Natural killer cell (primary cell): ENCODE results near the gene NME7. TPM values are rescaled to one million over a fixed set of nuclear protein-coding genes. Genes with fewer than 3 reads are reported as not detected.
"Not testable (repeated sequence)": the region's sequence is repeated elsewhere in the genome, so short reads cannot be mapped to it uniquely, and the experiment has no call there.

Experiments used
- ATAC-seq, 3 donors: fragments of 150-1000 bp in 2 of 3; fragments of 200-7000 bp in 1 of 3; cut with Tn5 transposase; 1 replicate in 1 of 3; 2 replicates in 2 of 3; pipeline ENCODE4 v1.10.0; 2021; ENCODE audit warnings: mild to moderate bottlenecking in 2 of 3, moderate library complexity in 2 of 3
- DNase-seq, 2 donors: peaks; one replicate each; pipeline versions ENCODE4 v3.0.0 to v3.0.0-alpha.2; 2013 to 2021; ENCODE audit warnings: mixed read lengths in 1 of 2
- H3K27ac ChIP-seq: one replicate; pipeline ENCODE4 v1.5.1; 2013; ENCODE audit warnings: mild to moderate bottlenecking, low read length
- H3K27me3 ChIP-seq: one replicate; pipeline ENCODE4 v1.6.1; 2013; ENCODE audit warnings: low read length; ENCODE audit not compliant: control insufficient read depth, insufficient read depth
- H3K36me3 ChIP-seq: one replicate; pipeline ENCODE4 v1.6.1; 2013; ENCODE audit warnings: low read length; ENCODE audit not compliant: control insufficient read depth, insufficient read depth
- H3K4me1 ChIP-seq: one replicate; pipeline ENCODE4 v1.6.1; 2013; ENCODE audit warnings: low read length; ENCODE audit not compliant: control insufficient read depth, insufficient read depth
- H3K4me3 ChIP-seq: one replicate; pipeline ENCODE4 v1.5.1; 2013; ENCODE audit warnings: low read length
- H3K9me3 ChIP-seq: one replicate; pipeline ENCODE4 v1.6.1; 2013; ENCODE audit warnings: low read length; ENCODE audit not compliant: control insufficient read depth, insufficient read depth
- H3K27ac Mint-ChIP-seq, 2 donors: one replicate each; pipeline ENCODE4 v1.8.0; 2022; ENCODE audit warnings: mild to moderate bottlenecking in 2 of 2, mixed read lengths in 2 of 2, moderate library complexity in 1 of 2
- H3K27me3 Mint-ChIP-seq, 2 donors: one replicate each; pipeline ENCODE4 v1.8.0; 2022; ENCODE audit warnings: low read depth in 2 of 2, mixed read lengths in 2 of 2
- H3K36me3 Mint-ChIP-seq: one replicate; pipeline ENCODE4 v1.8.0; 2022; ENCODE audit warnings: mixed read lengths
- H3K4me1 Mint-ChIP-seq, 2 donors: one replicate each; pipeline ENCODE4 v1.8.0; 2022; ENCODE audit warnings: mixed read lengths in 2 of 2
- H3K4me3 Mint-ChIP-seq: one replicate; pipeline ENCODE4 v1.8.0; 2022; ENCODE audit warnings: mild to moderate bottlenecking, moderate library complexity, mixed read lengths
- H3K9me3 Mint-ChIP-seq, 2 donors: one replicate each; pipeline ENCODE4 v1.8.0; 2022; ENCODE audit warnings: mixed read lengths in 2 of 2
- CTCF ChIP-seq: fragments of 200-600 bp; IDR thresholded peaks from one replicate; pipeline ENCODE4 v1.8.0; 2022; ENCODE audit warnings: antibody characterized with exemption
- WGBS: methylation state at CpG from one replicate; pipeline ENCODE4 v1.1.7; 2013; ENCODE audit warnings: missing lambda C conversion rate; ENCODE audit not compliant: insufficient coverage; 5-methylcytosine and 5-hydroxymethylcytosine counted together
- intact Hi-C: fragments of 100-400 bp; cut with micrococcal nuclease; formaldehyde crosslinking; loops from one replicate; pipeline ENCODE4 v1.14.2; 2022
- total RNA-seq, 4 donors: library from RNA; stranded (reverse); fragments of 120-200 nt in 1 of 4; gene quantifications; one replicate each; pipeline versions ENCODE4 v1.2.3 to v1.2.4, GENCODE V29; 2013 to 2022

Gene NME7
- total RNA-seq, 3 donors from 2014 or later (not counting 1 experiment from before 2014, with no cell fraction given), result 5.2 to 9.9 (median 9.8) TPM

- no peak for TF ChIP-seq CTCF
- Histone ChIP-seq H3K9me3 (no peaks in the 10 kb centered on the region), H3K27me3 (no peaks in the 10 kb centered on the region), H3K4me1 (no peaks in the 10 kb centered on the region), H3K36me3 (no peaks in the 10 kb centered on the region), H3K4me3 (no peak overlapping the region), H3K27ac (no peak overlapping the region)
- 100% methylated on average over 1 of the region's 1 CpG for WGBS
- peaks cover 13% of the 10 kb centered on the region for H3K36me3 Mint-ChIP-seq
- H3K9me3 Mint-ChIP-seq, result peaks cover 2 to 3% of the 10 kb centered on the region in 2 donors
- no peak overlapping the region for H3K4me3 Mint-ChIP-seq
- H3K27ac Mint-ChIP-seq, result no peak overlapping the region
- intact Hi-C loops, result no loop called here
- no peak for ATAC-seq
- DNase-seq, result no peak
- no peaks in the 10 kb centered on the region for H3K27me3 Mint-ChIP-seq
- H3K4me1 Mint-ChIP-seq, result no peaks in the 10 kb centered on the region
Observed at GRCh38 chr1:169289016-169289415, 78.6 kb downstream of the NME7 start.

- Mint-ChIP-seq H3K27me3 (no peaks in the 10 kb centered on the region), H3K4me1 (no peaks in the 10 kb centered on the region), H3K9me3 (peaks cover 8 to 9% of the 10 kb centered on the region in 2 donors), H3K36me3 (peaks cover 23% of the 10 kb centered on the region), H3K27ac (no peak overlapping the region), H3K4me3 (no peak overlapping the region)
- H3K27me3 ChIP-seq, result no peaks in the 10 kb centered on the region
- ATAC-seq (no peak), DNase-seq (no peak)
- no peak overlapping the region for H3K27ac ChIP-seq
- no peak for TF ChIP-seq CTCF
- intact Hi-C loops, result no loop called here
- H3K4me1 ChIP-seq, result no peaks in the 10 kb centered on the region
- no CpG with 5 or more reads among the region's 1 CpG for WGBS
- H3K36me3 ChIP-seq, result no peaks in the 10 kb centered on the region
- no peak overlapping the region for H3K4me3 ChIP-seq
- no peaks in the 10 kb centered on the region for H3K9me3 ChIP-seq
Observed at GRCh38 chr1:169288011-169288414, 79.6 kb downstream of the NME7 start.

GRCh38 chr1:169287280-169287679 is 80.3 kb downstream of the NME7 start:
- Histone ChIP-seq H3K4me3 (no peak overlapping the region), H3K27me3 (no peaks in the 10 kb centered on the region), H3K9me3 (no peaks in the 10 kb centered on the region), H3K27ac (no peak overlapping the region), H3K36me3 (no peaks in the 10 kb centered on the region), H3K4me1 (no peaks in the 10 kb centered on the region)
- Mint-ChIP-seq H3K27ac (no peak overlapping the region), H3K27me3 (no peaks in the 10 kb centered on the region), H3K4me1 (no peaks in the 10 kb centered on the region), H3K9me3 (peaks cover 10 to 12% of the 10 kb centered on the region in 2 donors), H3K36me3 (peaks cover 31% of the 10 kb centered on the region), H3K4me3 (no peak overlapping the region)
- WGBS, result no CpG with 5 or more reads among the region's 1 CpG
- no peak for TF ChIP-seq CTCF
- intact Hi-C loops, result no loop called here
- ATAC-seq (no peak), DNase-seq (no peak)

- H3K36me3 Mint-ChIP-seq, result peaks cover 59% of the 10 kb centered on the region
- H3K27me3 Mint-ChIP-seq, H3K4me1 Mint-ChIP-seq: not testable (repeated sequence)
Observed at GRCh38 chr1:169281562-169281961, 86.0 kb downstream of the NME7 start.

More at GRCh38 chr1:169281562-169281961, 86.0 kb downstream of the NME7 start:
- ATAC-seq, DNase-seq, H3K27ac ChIP-seq, H3K36me3 ChIP-seq, H3K9me3 ChIP-seq, H3K4me1 ChIP-seq, H3K4me3 ChIP-seq, H3K27ac Mint-ChIP-seq, intact Hi-C loops, H3K4me3 Mint-ChIP-seq, H3K27me3 ChIP-seq: not testable (repeated sequence)
- peaks cover 14 to 22% of the 10 kb centered on the region in 2 donors for H3K9me3 Mint-ChIP-seq
- WGBS, result 99% methylated on average over 3 of the region's 4 CpGs
